Keratinocyte (primary cell): ENCODE results near the gene MEGF11.

Source experiments
- CTCF ChIP-seq, 3 experiments: IDR thresholded peaks in 1 of 3; conservative IDR thresholded peaks in 1 of 3; optimal IDR thresholded peaks in 1 of 3; 2 replicates in 2 of 3; 3 replicates in 1 of 3; pipeline versions ENCODE3 to v1.5.1; 2011; ENCODE audit warnings: low read length in 3 of 3, mild to moderate bottlenecking in 3 of 3, moderate library complexity in 2 of 3, control low read depth in 1 of 3, inconsistent platforms in 1 of 3; ENCODE audit not compliant: insufficient read depth in 2 of 3; ENCODE audit errors: extremely low read depth in 1 of 3
- EZH2 ChIP-seq: IDR thresholded peaks from one replicate; pipeline ENCODE4 v1.6.1; 2012; ENCODE audit warnings: inconsistent platforms, mild to moderate bottlenecking, low read length, moderate library complexity

DNA sequence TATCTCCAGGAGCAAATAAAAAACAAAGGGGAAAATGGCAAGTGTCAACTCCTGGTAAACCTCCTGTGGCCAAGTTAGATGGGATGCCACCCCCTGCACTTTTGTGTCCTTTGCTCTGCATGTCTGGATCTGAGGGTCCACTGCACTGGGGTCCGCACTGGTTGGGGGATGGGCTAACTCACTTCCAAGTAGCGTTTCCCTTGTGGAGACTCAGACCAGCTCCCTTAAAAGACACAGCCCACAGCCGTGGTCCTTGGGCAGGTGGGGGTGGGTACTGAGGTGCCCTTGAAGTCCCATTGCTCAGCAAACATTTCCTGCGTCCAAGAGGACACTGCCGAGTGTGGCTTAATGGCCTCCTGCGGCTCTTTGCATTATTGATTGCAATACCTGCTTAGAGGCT lies 188.2 kb downstream of the MEGF11 start:
- no peak for TF ChIP-seq CTCF (optimal IDR thresholded peaks at IDR 0.05 in 1 of 3, IDR thresholded peaks at IDR 0.05 in 1 of 3, conservative IDR thresholded peaks at IDR 0.05 in 1 of 3; ENCODE audit: extremely low read depth in 1 of 3, insufficient read depth in 2 of 3, low read length in 3 of 3)
- no peak for TF ChIP-seq EZH2
